OCI-LY1 (cell line): ENCODE results near the gene MPRIP.

ENCODE experiments used
- EZH2 ChIP-seq: fragments of 200-600 bp; sonication (generic), shearing (Covaris generic); IDR thresholded peaks from 2 replicates; pipeline ENCODE4 v1.8.0; 2017; ENCODE audit warnings: borderline replicate concordance, mixed run types, mild to moderate bottlenecking, antibody characterized with exemption, low read length, moderate library complexity, mixed read lengths
- TF ChIP-seq, protein P1 (sequence below): fragments of 200-600 bp; sonication (generic), shearing (Covaris generic); IDR thresholded peaks from 2 replicates; pipeline ENCODE4 v1.5.1; 2017; ENCODE audit warnings: mild to moderate bottlenecking, antibody characterized with exemption, low read length, moderate library complexity, mixed read lengths

DNA sequence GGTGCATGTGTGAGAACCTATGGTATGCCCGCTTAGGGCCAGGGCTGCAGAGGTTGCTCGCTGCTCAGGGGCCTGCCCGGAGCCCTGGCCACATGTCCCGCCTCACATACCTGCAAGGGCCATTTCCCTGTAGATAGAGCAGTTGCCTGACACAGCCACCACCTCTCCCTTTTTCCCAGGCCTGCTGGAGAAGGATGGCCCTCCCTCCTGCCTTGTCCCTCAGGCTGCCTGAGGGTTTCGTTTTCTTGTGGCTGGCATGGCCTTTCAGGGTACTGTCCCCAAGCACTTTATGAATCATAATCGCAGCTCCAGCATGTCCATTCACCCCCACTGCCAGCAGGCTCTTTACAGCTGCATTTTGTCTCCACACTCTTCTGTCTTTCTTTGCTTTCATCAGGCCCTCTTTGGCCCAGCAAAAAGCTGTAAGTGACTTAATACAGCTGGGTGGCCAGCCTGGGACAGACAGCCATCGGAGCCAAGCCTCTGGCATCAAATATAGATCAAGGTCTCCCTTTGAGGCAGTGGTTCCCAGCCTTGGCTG lies 65.7 kb downstream of the MPRIP start:
- TF ChIP-seq, protein P1, sequence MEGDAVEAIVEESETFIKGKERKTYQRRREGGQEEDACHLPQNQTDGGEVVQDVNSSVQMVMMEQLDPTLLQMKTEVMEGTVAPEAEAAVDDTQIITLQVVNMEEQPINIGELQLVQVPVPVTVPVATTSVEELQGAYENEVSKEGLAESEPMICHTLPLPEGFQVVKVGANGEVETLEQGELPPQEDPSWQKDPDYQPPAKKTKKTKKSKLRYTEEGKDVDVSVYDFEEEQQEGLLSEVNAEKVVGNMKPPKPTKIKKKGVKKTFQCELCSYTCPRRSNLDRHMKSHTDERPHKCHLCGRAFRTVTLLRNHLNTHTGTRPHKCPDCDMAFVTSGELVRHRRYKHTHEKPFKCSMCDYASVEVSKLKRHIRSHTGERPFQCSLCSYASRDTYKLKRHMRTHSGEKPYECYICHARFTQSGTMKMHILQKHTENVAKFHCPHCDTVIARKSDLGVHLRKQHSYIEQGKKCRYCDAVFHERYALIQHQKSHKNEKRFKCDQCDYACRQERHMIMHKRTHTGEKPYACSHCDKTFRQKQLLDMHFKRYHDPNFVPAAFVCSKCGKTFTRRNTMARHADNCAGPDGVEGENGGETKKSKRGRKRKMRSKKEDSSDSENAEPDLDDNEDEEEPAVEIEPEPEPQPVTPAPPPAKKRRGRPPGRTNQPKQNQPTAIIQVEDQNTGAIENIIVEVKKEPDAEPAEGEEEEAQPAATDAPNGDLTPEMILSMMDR, result no peak
- no peak for TF ChIP-seq EZH2
